HepG2 (cell line): ENCODE measurements around the gene CPVL. TPM values are rescaled to one million over a fixed set of nuclear protein-coding genes. Genes with fewer than 3 reads are reported as not detected.
A peak's percentile ranks its signal among the peaks of the same experiment; 100 is the strongest.

Source experiments
- CHD2 ChIP-seq: IDR thresholded peaks from 2 replicates; pipeline ENCODE4 v1.6.1; 2011; ENCODE audit warnings: low read depth, low read length, improper control_type of control experiment
- GABPB1 ChIP-seq: IDR thresholded peaks from 2 replicates; pipeline ENCODE4 v1.6.1; 2016; ENCODE audit warnings: mild to moderate bottlenecking, missing genetic modification reagents, moderate library complexity, missing compliant biosample characterization
- ISL2 ChIP-seq: sonication (generic); formaldehyde crosslinking; IDR thresholded peaks from 2 replicates; pipeline ENCODE4 v1.5.0; 2020; ENCODE audit warnings: missing genetic modification reagents
- MXD4 ChIP-seq: IDR thresholded peaks from 2 replicates; pipeline ENCODE4 v1.6.1; 2016; ENCODE audit warnings: mild to moderate bottlenecking, missing biosample characterization, missing genetic modification reagents
- SCMH1 ChIP-seq: sonication (generic); formaldehyde crosslinking; IDR thresholded peaks from 2 replicates; pipeline ENCODE4 v1.9.0; 2021; ENCODE audit warnings: missing genetic modification reagents, mild to moderate bottlenecking, borderline replicate concordance
- XRCC5 ChIP-seq: fragments of 200-400 bp; formaldehyde crosslinking; optimal IDR thresholded peaks from 2 replicates; pipeline ENCODE3; 2017; ENCODE audit warnings: mild to moderate bottlenecking, low read length
- ZBTB38 ChIP-seq: sonication (generic); formaldehyde crosslinking; IDR thresholded peaks from 2 replicates; pipeline ENCODE4 v1.5.1; 2020; ENCODE audit warnings: mild to moderate bottlenecking, missing genetic modification reagents
- ZNF235 ChIP-seq: sonication (generic); formaldehyde crosslinking; IDR thresholded peaks from 2 replicates; pipeline ENCODE4 v1.8.1; 2023; ENCODE audit warnings: mild to moderate bottlenecking, missing genetic modification reagents, borderline replicate concordance
- ZNF713 ChIP-seq: sonication (generic); formaldehyde crosslinking; IDR thresholded peaks from 2 replicates; pipeline ENCODE4 v1.4.0; 2020; ENCODE audit warnings: mild to moderate bottlenecking, missing genetic modification reagents
- polyA plus RNA-seq, 8 experiments: library from polyadenylated mRNA; depleted of rRNA in 3 of 8; stranded (reverse) in 7 of 8; unstranded in 1 of 8; fragments of >200 nt; fragmentation: Illumina TruSeq in 4 of 8; extraction: Trizol in 4 of 8; gene quantifications; 2 replicates each; pipeline versions ENCODE4 v1.2.1 to v1.2.3, GENCODE V29; 2011 to 2016; ENCODE audit warnings: low read depth in 4 of 8, missing spikeins in 1 of 8, mixed read lengths in 1 of 8; ENCODE audit not compliant: insufficient read depth in 1 of 8
- total RNA-seq, 5 experiments: library from RNA; depleted of rRNA; stranded (reverse); fragments of >200 nt; fragmentation: Illumina TruSeq; extraction: Trizol; gene quantifications; 2 replicates each; pipeline ENCODE4 v1.2.3, GENCODE V29; 2016; ENCODE audit warnings: low read depth in 1 of 5
- TF ChIP-seq, protein P1 (sequence below): sonication (generic); formaldehyde crosslinking; IDR thresholded peaks from one replicate; pipeline ENCODE4 v1.5.1; 2020; ENCODE audit warnings: mild to moderate bottlenecking, missing genetic modification reagents; ENCODE audit errors: not compliant biosample characterization
- TF ChIP-seq, protein P2 (sequence below): sonication (generic); formaldehyde crosslinking; IDR thresholded peaks from 2 replicates; pipeline ENCODE4 v1.4.0; 2020; ENCODE audit warnings: missing genetic modification reagents
- TF ChIP-seq, protein P3 (sequence below): sonication (generic); formaldehyde crosslinking; conservative IDR thresholded peaks from 2 replicates; pipeline ENCODE4 v1.4.0; 2020; ENCODE audit warnings: missing genetic modification reagents
- TF ChIP-seq, protein P4 (sequence below): IDR thresholded peaks from 2 replicates; pipeline ENCODE4 v1.6.1; 2016; ENCODE audit warnings: missing genetic modification reagents, missing compliant biosample characterization
- TF ChIP-seq, protein P5 (sequence below): sonication (generic); formaldehyde crosslinking; IDR thresholded peaks from 2 replicates; pipeline ENCODE4 v1.5.1; 2020; ENCODE audit warnings: mild to moderate bottlenecking, missing genetic modification reagents

The CPVL gene
- total and polyA plus RNA-seq, 2 of the 13 experiments (the other 11 are each of a cell fraction or from before 2014, with no cell fraction given) = 59.2 to 294 TPM

DNA sequence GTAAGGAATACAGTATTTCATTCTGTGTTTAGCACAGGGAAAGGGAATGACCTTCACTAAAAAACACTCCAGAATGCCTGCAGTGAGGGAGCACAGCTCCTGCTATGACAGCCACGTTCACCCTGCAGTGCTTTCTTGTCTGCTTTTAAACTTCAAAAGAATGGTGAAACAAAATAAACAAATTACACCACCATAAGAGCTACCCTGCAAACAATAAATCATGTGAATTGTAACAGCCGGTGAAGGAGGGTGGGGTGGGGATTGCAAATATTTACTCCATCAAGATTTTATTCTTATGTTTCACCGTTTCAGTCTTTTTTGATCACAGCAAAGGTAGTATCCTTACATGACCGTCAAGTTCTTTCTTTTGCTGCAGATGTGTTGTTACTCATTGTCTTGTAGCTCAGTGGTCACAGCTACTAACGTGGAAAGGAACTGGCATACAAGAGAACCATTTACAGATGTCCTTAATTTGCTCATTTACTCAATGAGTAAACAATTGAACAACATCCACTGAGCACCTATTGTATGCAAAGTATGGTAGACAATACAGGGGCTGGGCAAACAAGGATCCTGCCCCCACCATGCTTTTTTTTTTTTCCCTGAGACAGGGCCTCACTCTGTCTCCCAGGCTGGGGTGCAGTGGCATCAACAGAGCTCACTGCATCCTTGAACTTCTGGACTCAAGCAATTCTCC, 44.2 kb upstream of the CPVL start (continued):
- TF ChIP-seq, protein P1, sequence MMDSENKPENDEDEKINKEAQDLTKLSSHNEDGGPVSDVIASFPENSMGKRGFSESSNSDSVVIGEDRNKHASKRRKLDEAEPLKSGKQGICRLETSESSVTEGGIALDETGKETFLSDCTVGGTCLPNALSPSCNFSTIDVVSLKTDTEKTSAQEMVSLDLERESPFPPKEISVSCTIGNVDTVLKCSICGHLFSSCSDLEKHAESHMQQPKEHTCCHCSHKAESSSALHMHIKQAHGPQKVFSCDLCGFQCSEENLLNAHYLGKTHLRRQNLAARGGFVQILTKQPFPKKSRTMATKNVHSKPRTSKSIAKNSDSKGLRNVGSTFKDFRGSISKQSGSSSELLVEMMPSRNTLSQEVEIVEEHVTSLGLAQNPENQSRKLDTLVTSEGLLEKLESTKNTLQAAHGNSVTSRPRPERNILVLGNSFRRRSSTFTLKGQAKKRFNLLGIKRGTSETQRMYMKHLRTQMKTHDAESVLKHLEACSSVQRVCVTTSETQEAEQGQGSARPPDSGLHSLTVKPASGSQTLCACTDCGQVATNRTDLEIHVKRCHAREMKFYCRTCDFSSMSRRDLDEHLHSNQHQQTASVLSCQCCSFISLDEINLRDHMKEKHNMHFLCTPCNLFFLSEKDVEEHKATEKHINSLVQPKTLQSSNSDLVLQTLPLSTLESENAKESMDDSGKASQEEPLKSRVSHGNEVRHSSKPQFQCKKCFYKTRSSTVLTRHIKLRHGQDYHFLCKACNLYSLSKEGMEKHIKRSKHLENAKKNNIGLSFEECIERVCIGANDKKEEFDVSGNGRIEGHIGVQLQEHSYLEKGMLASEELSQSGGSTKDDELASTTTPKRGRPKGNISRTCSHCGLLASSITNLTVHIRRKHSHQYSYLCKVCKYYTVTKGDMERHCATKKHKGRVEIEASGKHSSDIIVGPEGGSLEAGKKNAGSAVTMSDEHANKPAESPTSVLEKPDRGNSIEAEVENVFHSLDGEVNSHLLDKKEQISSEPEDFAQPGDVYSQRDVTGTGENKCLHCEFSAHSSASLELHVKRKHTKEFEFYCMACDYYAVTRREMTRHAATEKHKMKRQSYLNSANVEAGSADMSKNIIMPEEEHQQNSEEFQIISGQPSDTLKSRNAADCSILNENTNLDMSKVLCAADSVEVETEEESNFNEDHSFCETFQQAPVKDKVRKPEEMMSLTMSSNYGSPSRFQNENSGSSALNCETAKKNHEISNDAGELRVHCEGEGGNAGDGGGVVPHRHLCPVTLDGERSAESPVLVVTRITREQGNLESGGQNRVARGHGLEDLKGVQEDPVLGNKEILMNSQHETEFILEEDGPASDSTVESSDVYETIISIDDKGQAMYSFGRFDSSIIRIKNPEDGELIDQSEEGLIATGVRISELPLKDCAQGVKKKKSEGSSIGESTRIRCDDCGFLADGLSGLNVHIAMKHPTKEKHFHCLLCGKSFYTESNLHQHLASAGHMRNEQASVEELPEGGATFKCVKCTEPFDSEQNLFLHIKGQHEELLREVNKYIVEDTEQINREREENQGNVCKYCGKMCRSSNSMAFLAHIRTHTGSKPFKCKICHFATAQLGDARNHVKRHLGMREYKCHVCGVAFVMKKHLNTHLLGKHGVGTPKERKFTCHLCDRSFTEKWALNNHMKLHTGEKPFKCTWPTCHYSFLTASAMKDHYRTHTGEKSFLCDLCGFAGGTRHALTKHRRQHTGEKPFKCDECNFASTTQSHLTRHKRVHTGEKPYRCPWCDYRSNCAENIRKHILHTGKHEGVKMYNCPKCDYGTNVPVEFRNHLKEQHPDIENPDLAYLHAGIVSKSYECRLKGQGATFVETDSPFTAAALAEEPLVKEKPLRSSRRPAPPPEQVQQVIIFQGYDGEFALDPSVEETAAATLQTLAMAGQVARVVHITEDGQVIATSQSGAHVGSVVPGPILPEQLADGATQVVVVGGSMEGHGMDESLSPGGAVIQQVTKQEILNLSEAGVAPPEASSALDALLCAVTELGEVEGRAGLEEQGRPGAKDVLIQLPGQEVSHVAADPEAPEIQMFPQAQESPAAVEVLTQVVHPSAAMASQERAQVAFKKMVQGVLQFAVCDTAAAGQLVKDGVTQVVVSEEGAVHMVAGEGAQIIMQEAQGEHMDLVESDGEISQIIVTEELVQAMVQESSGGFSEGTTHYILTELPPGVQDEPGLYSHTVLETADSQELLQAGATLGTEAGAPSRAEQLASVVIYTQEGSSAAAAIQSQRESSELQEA (CRISPR knock-in tag) = no peak
- TF ChIP-seq, protein P2, sequence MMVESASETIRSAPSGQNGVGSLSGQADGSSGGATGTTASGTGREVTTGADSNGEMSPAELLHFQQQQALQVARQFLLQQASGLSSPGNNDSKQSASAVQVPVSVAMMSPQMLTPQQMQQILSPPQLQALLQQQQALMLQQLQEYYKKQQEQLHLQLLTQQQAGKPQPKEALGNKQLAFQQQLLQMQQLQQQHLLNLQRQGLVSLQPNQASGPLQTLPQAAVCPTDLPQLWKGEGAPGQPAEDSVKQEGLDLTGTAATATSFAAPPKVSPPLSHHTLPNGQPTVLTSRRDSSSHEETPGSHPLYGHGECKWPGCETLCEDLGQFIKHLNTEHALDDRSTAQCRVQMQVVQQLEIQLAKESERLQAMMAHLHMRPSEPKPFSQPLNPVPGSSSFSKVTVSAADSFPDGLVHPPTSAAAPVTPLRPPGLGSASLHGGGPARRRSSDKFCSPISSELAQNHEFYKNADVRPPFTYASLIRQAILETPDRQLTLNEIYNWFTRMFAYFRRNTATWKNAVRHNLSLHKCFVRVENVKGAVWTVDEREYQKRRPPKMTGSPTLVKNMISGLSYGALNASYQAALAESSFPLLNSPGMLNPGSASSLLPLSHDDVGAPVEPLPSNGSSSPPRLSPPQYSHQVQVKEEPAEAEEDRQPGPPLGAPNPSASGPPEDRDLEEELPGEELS (CRISPR knock-in tag) = peak; percentile 96
- TF ChIP-seq, protein P3, sequence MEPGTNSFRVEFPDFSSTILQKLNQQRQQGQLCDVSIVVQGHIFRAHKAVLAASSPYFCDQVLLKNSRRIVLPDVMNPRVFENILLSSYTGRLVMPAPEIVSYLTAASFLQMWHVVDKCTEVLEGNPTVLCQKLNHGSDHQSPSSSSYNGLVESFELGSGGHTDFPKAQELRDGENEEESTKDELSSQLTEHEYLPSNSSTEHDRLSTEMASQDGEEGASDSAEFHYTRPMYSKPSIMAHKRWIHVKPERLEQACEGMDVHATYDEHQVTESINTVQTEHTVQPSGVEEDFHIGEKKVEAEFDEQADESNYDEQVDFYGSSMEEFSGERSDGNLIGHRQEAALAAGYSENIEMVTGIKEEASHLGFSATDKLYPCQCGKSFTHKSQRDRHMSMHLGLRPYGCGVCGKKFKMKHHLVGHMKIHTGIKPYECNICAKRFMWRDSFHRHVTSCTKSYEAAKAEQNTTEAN = 0 out of 2 replicates have a peak, but pooled peaks have one; percentile 48
- TF ChIP-seq ZNF235 (no peak), SCMH1 (no peak), ISL2 (peak; percentile 95), XRCC5 (no peak), ZNF713 (no peak), MXD4 (no peak), CHD2 (no peak), GABPB1 (CRISPR knock-in tag) (0 out of 2 replicates have a peak, but pooled peaks have one; percentile 2), ZBTB38 (CRISPR knock-in tag) (no peak)
- TF ChIP-seq, protein P4, sequence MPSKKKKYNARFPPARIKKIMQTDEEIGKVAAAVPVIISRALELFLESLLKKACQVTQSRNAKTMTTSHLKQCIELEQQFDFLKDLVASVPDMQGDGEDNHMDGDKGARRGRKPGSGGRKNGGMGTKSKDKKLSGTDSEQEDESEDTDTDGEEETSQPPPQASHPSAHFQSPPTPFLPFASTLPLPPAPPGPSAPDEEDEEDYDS (CRISPR knock-in tag) = no peak
- TF ChIP-seq, protein P5, sequence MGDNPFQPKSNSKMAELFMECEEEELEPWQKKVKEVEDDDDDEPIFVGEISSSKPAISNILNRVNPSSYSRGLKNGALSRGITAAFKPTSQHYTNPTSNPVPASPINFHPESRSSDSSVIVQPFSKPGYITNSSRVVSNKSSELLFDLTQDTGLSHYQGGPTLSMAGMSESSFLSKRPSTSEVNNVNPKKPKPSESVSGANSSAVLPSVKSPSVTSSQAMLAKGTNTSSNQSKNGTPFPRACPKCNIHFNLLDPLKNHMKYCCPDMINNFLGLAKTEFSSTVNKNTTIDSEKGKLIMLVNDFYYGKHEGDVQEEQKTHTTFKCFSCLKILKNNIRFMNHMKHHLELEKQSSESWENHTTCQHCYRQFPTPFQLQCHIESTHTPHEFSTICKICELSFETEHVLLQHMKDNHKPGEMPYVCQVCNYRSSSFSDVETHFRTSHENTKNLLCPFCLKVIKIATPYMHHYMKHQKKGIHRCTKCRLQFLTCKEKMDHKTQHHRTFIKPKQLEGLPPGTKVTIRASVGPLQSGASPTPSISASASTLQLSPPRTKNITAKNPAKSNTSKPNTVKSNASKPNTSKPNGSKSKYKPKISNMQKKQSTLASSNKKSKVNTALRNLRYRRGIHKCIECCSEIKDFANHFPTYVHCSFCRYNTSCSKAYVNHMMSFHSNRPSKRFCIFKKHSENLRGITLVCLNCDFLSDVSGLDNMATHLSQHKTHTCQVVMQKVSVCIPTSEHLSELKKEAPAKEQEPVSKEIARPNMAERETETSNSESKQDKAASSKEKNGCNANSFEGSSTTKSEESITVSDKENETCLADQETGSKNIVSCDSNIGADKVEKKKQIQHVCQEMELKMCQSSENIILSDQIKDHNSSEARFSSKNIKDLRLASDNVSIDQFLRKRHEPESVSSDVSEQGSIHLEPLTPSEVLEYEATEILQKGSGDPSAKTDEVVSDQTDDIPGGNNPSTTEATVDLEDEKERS (CRISPR knock-in tag) = no peak
